Left ventricle myocardium superior (tissue), 1 donor: ENCODE data around the gene FIBCD1. TPM values are rescaled to one million over a fixed set of nuclear protein-coding genes. Genes with fewer than 3 reads are reported as not detected.

Experiments used
- ATAC-seq: fragments of 200-7000 bp; cut with Tn5 transposase; one replicate; pipeline ENCODE4 v1.9.1; 2020; ENCODE audit warnings: mild to moderate bottlenecking, moderate library complexity
- DNase-seq: peaks from one replicate; pipeline ENCODE4 v3.0.0-alpha.2; 2020
- intact Hi-C: fragments of 100-400 bp; cut with micrococcal nuclease; formaldehyde crosslinking; loops from one replicate; pipeline ENCODE4 v1.11.0; 2022
- total RNA-seq: library from RNA; stranded (reverse); fragmentation: NEBNext Ultra II Directional; extraction: Animal tissue kit (Norgen Biotek cat#: 25700); gene quantifications from one replicate; pipeline ENCODE4 v1.2.1, GENCODE V29; 2021
- donor health status: DM: no; HTN: yes; CAD: no; lungs with severe emphysema.

Gene FIBCD1
- total RNA-seq, 1 donor from 2014 or later: 0.40 TPM

- no peak for DNase-seq
- no peak for ATAC-seq
- intact Hi-C loops: loop anchor here (10.0 kb wide), 1 partner anchor 53 kb away; no protein-coding TSS in a partner anchor
Measured at GRCh38 chr9:130942084-130942483, 3.0 kb upstream of the FIBCD1 start.

DNA sequence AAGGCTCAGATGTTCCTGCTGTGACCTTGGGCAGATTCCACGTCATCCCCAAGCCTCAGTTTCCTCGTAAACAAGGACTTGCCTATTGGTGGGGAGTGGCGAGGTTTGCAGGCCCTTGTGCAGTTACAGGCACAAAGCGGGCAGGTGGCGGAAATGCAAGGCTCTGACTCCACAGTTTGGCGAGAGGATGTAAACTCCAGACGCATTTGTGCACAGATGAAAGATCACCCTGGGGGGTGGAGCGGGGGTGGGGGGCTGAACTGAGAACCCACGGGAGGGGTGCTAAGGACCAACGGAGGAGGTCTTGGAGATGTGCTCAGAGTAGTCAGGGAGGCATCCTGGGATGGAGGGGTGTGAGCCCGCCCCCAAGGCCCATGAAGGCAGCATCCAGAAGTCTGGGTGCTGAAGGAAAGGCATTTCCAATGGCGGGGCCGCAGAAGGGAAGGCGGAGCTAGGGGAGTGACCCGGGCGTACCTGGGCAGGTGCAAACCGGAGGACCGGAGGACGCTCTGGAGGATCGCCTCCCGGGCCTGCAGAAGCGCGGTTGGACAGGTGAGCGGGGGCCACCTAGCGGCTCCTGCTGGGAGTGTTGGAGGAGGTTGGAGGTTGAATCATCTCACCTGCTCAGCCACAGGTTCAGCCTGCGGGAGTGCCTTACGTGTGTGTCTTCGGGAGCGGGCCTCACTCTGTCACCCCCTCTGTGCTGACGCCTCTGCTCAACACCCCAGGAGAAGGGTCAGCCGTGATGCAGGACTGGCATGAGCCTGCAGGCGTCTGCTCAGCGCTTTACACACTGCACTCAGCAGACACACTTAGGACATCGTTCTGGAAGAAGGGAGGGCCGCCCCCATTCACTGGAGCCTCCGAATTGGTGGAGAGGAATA, 1.9 kb upstream of the FIBCD1 start:
- ATAC-seq (peak; percentile 85), DNase-seq (peak; percentile 82)
- intact Hi-C loops: loop anchor here (10.0 kb wide), 1 partner anchor 54 kb away; no protein-coding TSS in a partner anchor

- ATAC-seq (no peak), DNase-seq (no peak)
- intact Hi-C loops: loop anchor here (10.0 kb wide), 1 partner anchor 55 kb away; no protein-coding TSS in a partner anchor
Measured at GRCh38 chr9:130940027-130940549, 1.0 kb upstream of the FIBCD1 start.

DNA sequence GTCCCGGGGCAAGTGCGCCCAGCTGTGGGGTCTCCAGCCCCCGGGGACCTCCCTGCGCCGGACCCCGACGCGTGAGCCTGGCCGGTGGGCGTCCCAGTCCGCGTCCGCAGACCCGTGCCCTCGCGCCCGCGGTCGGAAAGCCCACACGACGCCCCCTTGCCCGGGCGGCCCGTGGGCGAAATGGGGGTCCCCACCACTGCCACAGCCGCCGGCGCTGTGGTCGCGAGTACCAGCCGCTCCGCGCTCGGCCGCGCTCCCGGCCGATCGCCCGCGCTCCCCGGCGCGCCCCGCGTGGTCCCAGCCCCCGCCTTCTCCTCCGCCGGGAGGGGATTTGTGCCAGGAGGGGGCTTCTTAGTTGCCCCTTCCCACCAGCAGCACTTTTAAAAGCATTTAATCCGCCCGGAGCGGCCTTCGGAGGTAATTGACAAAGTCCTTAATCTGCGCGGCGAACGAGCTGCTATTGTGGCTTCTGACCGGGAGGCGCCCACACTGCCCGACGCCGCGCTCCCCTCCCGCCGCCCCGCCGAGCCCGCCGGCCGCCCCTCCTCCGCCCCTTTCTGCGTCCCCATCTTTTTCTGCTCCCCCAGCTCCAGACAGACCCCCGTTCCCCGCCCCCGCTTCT, 469 bp upstream of the FIBCD1 start:
- intact Hi-C loops: loop anchor here (5.0 to 10.0 kb wide), 3 partner anchors 55 to 237 kb away; no protein-coding TSS in a partner anchor
- ATAC-seq (no peak), DNase-seq (no peak)

DNA sequence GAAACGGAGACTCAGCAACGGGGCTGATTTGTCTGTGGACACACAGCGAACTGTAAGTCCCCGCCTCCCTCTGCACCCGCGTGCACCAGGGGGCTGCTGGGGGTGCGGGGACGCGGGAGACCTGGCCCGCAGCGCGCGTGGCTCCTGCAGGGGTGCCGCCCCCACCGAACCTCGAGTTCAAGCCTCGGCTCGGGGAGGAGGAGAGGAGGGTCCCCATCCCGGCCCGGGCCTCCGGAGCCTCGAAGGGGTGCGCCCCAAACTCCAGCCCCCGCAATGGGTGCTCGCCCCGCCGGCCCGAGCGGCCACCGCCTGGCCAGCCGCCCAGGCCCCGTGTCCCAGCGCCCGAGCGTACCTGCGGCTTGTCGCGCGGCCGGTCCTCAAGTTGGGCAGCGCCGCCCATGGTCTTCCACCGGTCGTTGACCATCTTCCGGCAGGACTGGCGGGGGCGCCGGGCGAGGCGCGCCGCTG, 829 bp downstream of the FIBCD1 start:
- no peak for ATAC-seq
- intact Hi-C loops: loop anchor here (5.0 to 10.0 kb wide), 2 partner anchors 73 to 236 kb away; no protein-coding TSS in a partner anchor

GRCh38 chr9:130937146-130938076, 1.6 kb downstream of the FIBCD1 start:
- intact Hi-C loops: loop anchor here (5.0 to 10.0 kb wide), 2 partner anchors 73 to 235 kb away; no protein-coding TSS in a partner anchor
- DNase-seq: no peak
- no peak for ATAC-seq

More for the DNA sequence above, 829 bp downstream of the FIBCD1 start:
- DNase-seq: no peak

DNA sequence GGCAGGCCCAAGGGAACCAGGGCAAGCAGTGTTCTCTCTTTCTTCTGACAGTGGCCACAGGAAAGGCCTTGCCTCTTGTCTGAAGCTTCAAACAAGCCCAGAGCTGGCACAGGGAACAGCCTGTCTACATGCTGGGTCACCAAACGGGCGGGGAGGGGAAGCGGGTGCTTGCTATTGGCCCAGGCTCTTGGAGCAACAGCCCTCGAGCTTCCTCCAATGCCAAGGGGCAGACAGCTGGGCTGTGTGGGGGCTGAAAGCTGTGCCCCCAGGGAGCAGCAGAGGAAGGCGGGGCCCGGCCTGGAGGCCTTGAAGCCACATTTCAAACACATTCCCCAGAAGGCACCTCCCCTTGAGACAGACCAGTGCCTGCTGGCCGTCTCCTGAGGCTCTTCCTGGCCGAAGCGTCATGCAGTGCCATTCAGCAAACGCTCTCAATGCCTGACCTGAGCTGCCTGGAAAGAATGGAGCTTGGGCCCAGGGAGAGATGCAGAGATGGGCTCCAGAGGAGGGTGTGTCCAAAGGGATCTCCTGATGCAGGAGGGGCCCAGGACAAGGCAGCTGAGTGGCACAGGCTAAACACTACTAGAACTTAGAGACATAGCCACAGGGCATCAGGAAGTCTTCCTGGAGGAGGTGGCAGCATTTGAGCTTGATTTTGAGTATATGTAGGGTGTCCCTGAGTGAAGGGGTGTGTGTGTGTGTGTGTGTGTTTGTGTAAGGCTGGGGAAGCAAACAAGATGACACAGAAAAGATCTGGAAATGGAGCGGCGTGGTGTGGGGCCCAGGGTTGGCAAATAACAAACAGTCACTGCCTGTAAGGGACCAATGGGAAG, 2.5 kb downstream of the FIBCD1 start:
- intact Hi-C loops: loop anchor here (5.0 to 10.0 kb wide), 2 partner anchors 72 to 234 kb away; no protein-coding TSS in a partner anchor
- DNase-seq (no peak), ATAC-seq (no peak)

GRCh38 chr9:130935648-130936271, 3.3 kb downstream of the FIBCD1 start:
- ATAC-seq: no peak
- intact Hi-C loops: loop anchor here (5.0 to 10.0 kb wide), 2 partner anchors 71 to 233 kb away; no protein-coding TSS in a partner anchor
- DNase-seq: no peak

GRCh38 chr9:130934702-130935647, 4.1 kb downstream of the FIBCD1 start:
- DNase-seq (no peak), ATAC-seq (no peak)
- intact Hi-C loops: loop anchor here (5.0 to 10.0 kb wide), 2 partner anchors 70 to 233 kb away; no protein-coding TSS in a partner anchor

DNA sequence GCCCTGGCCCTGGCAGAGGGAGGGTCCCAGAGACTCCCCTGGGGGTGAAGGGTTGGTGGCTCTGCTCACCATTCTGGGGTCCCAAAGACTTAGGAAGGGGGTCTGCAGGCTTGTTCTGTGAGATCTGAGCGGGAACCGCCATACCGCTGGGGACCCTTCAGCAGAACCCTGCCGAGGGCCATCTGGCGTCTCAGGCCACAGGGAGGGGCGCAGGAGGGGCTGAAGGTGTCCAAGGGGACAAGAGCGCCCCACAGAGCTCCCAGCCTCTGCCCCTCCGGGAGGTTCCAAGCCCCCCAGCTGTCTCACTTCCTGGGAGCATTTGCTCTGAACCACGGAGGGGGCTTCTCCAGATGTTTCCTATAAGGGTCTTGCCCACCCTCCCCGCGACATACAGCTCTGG, 4.8 kb downstream of the FIBCD1 start:
- ATAC-seq (no peak), DNase-seq (no peak)
- intact Hi-C loops: loop anchor here (10.0 kb wide), 1 partner anchor 69 kb away; no protein-coding TSS in a partner anchor

GRCh38 chr9:130933114-130934046, 5.7 kb downstream of the FIBCD1 start:
- intact Hi-C loops: loop anchor here (10.0 kb wide), 1 partner anchor 69 kb away; no protein-coding TSS in a partner anchor
- ATAC-seq (peak; percentile 42), DNase-seq (no peak)

- intact Hi-C loops: loop anchor here (10.0 kb wide), 1 partner anchor 68 kb away; no protein-coding TSS in a partner anchor
- ATAC-seq: peak; percentile 95
- peak; percentile 87 for DNase-seq
Measured at GRCh38 chr9:130932255-130933079, 6.6 kb downstream of the FIBCD1 start.

DNA sequence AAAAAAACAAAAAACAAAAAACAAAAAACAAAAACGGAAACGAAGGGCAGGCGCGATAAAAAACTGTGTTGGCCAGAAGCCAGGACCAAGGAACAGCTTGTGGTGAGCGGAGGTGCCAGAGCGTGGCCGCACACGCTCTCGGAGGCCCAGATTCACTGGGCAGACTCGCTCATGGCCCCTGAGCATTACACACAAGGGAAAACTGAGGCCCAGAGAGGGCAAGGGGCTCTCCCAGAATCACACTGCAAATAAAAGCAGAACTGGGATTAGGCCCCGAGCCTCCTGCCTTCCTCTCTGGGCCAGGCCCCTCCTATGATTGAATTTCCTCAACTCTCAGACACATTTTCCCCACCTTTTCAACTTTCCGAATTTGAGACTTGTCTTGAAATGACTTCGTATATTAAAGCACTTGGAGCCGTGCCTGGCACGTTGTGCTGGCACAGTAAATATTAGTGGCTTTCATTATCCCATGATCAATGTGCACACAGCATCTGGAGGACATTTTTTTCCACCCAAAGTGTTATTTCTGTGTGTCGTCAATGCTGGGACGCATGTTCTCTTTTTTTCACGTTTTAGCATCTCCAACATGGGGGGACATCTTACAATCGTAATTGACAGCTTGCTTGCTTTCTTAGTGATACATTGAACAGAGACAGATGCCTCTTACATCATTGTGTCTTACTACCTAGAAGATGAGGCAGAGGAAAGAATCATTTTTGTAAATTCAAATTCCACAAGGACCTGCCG, 7.4 kb downstream of the FIBCD1 start:
- intact Hi-C loops: loop anchor here (10.0 kb wide), 1 partner anchor 67 kb away; no protein-coding TSS in a partner anchor
- DNase-seq (no peak), ATAC-seq (no peak)
